Hematopoietic multipotent progenitor cell treated with erythropoietin and hydrocortisone succinate and interleukin-3 and kit ligand, for 6 days (in vitro differentiated cells): ENCODE measurements around the gene CEP44.
"Not testable (repeated sequence)": the region's sequence is repeated elsewhere in the genome, so short reads cannot be mapped to it uniquely, and the experiment has no call there.

Experiments
- DNase-seq: peaks from one replicate; pipeline ENCODE4 v3.0.0-alpha.2; 2015

Gene CEP44

GRCh38 chr4:174332741-174333493 is 49.2 kb downstream of the CEP44 start:
- no peak for DNase-seq

GRCh38 chr4:174334628-174335027 is 50.9 kb downstream of the CEP44 start:
- no peak for DNase-seq

DNA sequence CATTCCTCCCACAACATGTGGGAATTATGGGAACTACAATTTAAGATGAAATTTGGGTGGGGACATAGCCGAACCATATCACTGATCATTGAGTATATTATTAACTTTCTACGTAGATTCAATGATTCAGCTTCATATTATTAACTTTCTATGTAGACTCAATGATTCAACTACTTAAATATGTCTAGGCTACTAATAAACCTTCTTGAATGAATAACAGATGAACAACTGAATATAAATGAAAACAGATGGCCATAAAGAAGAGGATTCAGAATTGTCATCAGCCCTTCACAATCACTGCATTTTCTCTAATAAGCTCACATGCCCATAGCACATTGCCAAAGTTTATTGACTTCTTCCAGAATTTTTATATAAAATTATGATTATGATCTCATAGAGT is 57.0 kb downstream of the CEP44 start:
- DNase-seq = no peak

- no peak for DNase-seq
Observed at GRCh38 chr4:174349156-174349555, 65.4 kb downstream of the CEP44 start.

GRCh38 chr4:174352061-174352819 is 68.5 kb downstream of the CEP44 start:
- peak; percentile 50 for DNase-seq

DNA sequence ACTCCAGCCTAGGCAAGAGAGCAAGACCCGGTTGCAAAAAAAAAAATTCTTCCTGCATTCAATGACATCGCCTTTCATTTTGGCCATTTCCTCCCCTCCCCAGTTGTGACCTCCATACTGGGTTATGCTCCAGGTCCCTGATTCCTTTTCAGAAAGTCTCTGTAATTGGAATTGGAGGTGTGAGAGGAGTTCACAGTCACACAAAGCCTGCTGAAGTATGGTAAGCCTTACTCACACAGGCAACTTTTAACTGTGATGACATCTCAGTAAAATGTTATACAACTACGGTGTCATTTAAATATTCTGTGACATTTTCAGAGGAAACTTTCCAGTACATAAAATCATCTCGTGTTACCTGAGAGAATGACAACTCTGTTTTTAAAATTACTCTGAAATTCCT is 73.6 kb downstream of the CEP44 start:
- no peak for DNase-seq

DNA sequence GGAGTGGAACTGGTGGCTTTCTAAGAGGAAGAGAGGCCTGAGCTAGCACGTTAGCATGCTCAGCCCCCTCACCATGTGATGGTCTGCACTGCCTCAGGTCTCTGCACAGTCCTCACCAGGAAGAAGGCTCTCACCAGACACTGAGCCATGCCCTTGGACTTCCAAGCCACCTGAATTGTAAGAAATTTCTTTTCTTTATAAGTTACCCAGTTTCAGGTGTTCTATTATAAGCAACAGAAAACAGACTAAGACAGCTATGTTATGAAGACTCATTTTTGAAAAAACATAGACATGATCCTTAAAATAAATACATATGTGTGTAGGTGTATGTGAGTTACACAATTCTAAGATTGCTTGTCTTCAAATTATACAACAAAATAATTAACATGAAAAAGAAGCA is 74.7 kb downstream of the CEP44 start:
- DNase-seq = no peak

GRCh38 chr4:174358829-174359228 is 75.1 kb downstream of the CEP44 start:
- DNase-seq = no peak

DNA sequence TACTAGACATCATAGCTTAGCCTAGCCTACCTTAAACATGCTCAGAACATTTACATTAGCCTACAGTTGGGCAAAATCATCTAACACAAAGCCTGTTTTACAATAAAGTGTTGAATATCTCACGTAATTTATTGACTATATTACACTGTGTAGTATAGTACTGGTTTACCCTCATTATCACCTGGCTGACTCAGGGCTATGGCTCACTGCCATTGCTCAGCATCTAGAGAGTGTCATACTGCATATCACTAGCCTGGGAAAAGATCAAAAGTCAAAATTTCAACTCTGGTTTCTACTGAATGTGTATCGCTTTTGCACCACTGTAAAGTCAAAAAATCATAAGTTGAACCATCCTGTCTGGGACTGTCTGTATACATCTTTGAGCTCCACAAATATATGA is 78.6 kb downstream of the CEP44 start:
- DNase-seq = no peak

DNA sequence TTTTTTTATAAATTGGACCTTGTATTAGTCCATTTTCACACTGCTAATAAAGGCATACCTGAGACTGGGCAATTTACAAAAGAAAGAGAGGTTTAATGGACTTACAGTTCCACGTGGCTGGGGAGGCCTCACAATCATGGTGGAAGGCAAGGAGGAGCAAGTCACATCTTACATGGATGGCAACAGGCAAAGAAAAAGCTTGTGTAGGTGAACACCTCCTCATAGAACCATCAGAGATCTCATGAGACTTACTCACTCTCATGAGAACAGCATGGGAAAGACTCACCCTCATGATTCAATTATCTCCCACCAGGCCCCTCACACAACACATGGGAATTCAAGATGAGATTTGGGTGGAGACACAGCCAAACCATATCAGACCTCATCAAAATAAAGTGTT is 80.1 kb downstream of the CEP44 start:
- DNase-seq = not testable (repeated sequence)

GRCh38 chr4:174365018-174365587 is 81.4 kb downstream of the CEP44 start:
- DNase-seq = peak; percentile 81

GRCh38 chr4:174369985-174370384 is 86.3 kb downstream of the CEP44 start:
- no peak for DNase-seq

DNA sequence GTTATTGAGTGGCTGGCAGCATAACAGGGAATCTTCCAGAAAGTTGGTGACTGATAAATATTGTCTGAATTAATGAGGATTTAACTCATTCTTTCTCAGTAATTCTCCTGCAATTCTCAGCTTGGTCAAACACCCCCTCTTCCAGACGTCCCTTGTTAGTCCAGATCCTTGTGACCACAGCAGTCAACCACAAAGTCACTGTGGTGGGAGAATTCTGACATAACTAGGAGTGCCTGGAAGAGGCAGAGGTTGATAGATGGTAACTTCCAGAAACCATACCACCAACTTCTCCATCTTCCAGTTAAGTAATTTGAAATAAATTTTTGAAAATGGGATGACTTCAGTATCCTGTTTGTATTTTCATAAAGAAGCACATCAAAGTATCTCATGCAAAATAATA is 90.1 kb downstream of the CEP44 start:
- DNase-seq = no peak

DNA sequence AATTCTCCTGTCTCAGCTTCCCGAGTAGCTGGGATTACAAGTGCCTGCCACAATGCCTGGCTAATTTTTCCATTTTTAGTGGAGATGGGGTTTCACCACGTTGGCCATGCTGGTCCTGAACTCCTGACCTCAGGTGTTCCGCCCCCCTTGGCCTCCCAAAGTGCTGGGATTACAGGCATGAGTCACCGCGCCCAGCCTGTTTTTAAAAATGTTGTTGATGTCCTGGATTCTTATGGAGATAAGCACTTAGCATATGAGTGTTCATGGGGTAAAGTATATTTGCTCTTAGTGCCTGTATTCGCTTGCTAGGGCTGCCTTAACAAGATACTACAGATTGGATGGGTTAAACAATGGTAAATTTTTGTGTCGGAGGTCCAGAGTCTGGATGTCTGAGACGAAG is 91.7 kb downstream of the CEP44 start:
- DNase-seq = no peak

DNA sequence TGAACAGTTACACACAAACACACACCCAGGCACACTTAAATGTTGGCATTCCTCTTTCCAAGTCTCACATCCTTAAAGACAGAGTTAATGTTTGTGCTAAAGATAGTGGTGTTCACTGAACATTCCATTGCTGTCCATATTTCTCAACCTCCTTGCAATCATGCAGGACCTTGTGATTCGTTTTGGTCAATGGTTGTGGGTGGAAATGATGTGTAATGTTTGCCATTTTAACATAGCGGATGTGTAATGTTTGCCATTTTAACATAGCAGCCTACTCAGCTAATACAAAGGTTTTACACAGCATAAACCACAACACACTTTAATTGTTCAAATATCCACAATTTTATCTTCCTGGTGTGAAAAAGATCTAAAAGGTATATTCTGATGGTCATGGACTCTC is 93.9 kb downstream of the CEP44 start:
- DNase-seq = no peak

- no peak for DNase-seq
Observed at GRCh38 chr4:174378951-174379350, 95.2 kb downstream of the CEP44 start.

DNA sequence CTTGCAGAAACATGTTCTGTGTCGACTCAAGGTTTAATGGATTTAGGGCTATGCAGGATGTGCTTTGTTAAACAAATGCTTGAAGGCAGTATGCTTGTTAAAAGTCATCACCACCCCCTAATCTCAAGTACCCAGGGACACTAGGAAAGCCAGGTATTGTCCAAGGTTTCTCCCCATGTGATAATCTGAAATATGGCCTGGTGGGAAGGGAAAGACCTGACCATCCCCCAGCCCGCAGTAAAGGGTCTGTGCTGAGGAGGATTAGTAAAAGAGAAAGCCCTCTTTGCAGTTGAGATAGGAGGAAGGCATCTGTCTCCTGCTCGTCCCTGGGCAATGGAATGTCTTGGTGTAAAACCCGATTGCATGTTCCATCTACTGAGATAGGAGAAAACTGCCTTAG is 96.5 kb downstream of the CEP44 start:
- DNase-seq = not testable (repeated sequence)

- no peak for DNase-seq
Observed at GRCh38 chr4:174380699-174381439, 97.2 kb downstream of the CEP44 start.

DNA sequence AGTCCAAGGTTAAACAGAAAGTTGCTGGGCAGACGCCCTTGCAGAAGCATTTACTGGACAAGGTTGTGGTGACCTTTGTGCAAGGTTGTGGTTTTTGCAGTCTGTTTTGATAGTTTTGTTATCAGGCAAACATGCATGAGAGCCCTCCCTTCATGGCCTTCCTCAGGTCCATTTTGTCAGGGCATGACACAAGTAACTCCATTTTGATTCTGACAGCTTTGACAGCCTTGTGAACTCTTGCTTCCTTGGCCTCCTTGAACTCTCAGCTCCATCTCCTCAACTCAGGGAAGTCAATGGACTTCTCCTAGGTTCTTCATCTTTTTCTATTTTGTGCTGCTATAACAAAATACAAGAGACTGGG is 97.7 kb downstream of the CEP44 start:
- no peak for DNase-seq
